SH-SY5Y (cell line): ENCODE results near the gene ART1.

Experiments
- GATA2 ChIP-seq: IDR thresholded peaks from 2 replicates; pipeline ENCODE4 v1.6.1; 2011; ENCODE audit warnings: mild to moderate bottlenecking, low read depth, low read length
- GATA3 ChIP-seq: IDR thresholded peaks from 2 replicates; pipeline ENCODE4 v1.6.1; 2011; ENCODE audit warnings: low read depth, mild to moderate bottlenecking, low read length, moderate library complexity

The ART1 gene, protein sequence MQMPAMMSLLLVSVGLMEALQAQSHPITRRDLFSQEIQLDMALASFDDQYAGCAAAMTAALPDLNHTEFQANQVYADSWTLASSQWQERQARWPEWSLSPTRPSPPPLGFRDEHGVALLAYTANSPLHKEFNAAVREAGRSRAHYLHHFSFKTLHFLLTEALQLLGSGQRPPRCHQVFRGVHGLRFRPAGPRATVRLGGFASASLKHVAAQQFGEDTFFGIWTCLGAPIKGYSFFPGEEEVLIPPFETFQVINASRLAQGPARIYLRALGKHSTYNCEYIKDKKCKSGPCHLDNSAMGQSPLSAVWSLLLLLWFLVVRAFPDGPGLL

GRCh38 chr11:3644817-3645235 is at the start of gene ART1:
ART1 (plus strand) TSS chr11:3645128; CDS start chr11:3659214, 14,086 bp downstream.
- TF ChIP-seq GATA3 = no peak
- no peak for TF ChIP-seq GATA2

DNA sequence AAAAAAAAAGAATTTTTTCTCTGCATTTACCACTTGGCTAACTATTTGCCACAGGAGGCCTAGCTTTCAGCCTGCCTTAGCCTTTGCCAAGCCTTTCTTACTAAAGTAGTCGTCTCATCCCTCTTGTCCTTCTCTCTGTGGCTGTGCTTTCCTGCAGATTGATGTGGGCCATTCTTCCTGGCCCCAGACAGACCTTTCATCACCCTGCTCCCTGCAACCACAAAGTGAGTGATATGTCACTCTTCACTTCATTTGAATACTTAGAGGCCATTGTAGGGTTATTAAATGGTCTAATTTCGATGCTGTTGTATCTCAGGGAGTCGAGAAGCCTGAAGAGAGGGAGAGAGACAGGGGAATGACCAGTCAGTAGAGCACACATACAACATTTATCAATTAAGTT is 40.8 kb upstream of the ART1 start:
- no peak for TF ChIP-seq GATA3
- no peak for TF ChIP-seq GATA2

GRCh38 chr11:3605283-3605662 is 39.7 kb upstream of the ART1 start:
- TF ChIP-seq GATA2 = no peak
- no peak for TF ChIP-seq GATA3

DNA sequence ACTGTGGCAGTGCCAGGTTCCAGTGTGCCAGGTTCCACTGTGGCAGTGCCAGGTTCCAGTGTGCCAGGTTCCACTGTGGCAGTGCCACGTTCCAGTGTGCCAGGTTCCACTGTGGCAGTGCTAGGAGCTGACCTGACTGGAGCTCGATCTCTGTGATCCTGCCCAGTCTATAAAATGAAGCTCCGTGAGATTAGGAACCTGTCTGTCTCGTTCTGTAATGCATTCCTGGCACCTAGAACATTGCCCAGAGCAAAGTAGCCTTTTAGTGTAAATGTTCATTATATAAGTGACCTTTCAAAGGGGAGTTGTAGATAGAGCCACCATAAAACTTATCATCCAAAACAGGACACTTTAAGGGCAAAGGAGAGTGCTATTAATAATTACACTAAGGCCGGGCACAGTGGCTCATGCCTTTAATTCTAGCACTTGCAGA is 39.1 kb upstream of the ART1 start:
- TF ChIP-seq GATA2 = no peak
- no peak for TF ChIP-seq GATA3

DNA sequence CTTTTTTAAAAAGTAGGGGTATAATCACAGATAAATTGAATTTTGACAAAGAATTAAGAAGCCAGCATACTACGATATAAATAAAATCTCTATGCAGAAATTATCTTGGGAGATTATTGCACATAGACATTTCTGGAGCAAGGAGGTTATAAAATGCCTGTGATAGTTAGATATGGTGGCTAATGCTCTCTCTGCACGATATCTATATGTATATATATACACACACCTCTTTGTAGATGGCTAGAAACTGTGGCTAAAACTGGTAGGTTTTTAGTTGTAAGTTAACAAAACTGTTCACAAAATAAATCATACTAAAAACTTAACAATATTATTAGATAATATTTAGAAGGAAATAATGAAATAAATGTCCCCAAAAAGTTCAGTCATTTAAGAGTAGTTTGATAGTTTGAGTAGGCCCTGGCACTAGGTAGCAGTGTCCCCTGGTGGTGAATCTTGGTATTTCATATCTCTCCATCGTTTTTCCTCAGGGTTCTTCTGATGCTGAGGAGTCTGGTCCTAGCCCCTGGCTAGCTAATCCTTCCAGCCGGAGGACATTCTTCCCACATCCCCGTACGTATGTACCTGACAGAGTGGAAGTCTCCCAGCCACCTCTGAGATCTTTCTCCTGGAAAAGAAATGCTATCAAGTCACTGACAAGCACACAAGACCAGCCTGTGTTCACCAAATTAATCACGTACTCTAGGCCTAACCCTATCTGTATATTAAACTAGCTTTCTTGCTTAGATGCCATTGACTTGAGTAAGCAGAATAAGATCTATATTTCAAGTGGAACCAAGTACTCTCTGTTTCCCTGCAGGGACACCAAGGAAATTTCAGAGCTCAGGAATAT is 35.3 kb upstream of the ART1 start:
- no peak for TF ChIP-seq GATA3
- TF ChIP-seq GATA2 = peak; percentile 36

- TF ChIP-seq GATA2 (no peak), GATA3 (no peak)
These were observed 34.1 kb upstream of the ART1 start for GRCh38 chr11:3610846-3611245.

- no peak for TF ChIP-seq GATA3
- no peak for TF ChIP-seq GATA2
These were observed 32.8 kb upstream of the ART1 start for GRCh38 chr11:3611976-3612678.

- TF ChIP-seq GATA2 = peak; percentile 54
- no peak; the same call in 1 of the 2 replicates for TF ChIP-seq GATA3
These were observed 30.8 kb upstream of the ART1 start for GRCh38 chr11:3613998-3614741.

- TF ChIP-seq GATA2 (no peak), GATA3 (no peak)
These were observed 30.2 kb upstream of the ART1 start for GRCh38 chr11:3614742-3615171.

DNA sequence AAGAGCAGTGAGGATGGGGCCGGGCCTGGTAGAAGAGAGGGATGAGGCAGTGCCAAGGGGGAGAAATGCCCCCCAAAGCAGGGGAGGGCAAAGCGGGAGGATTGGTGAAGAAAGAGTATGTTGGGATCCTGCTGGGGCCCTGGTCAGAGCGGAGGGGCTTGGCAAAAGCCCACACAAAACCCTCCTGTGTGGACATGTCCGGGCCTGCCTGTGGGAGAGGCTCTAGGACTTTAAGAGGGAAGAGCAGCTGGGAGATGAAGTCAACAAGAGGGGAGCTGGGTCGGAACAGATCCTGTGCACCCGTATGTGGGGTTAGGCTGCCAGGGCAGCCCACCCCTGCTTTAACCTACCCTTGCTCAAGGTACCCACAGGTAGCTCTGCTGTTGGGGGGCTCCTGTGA is 28.9 kb upstream of the ART1 start:
- no peak for TF ChIP-seq GATA3
- no peak for TF ChIP-seq GATA2

- TF ChIP-seq GATA3 (no peak), GATA2 (no peak)
These were observed 28.0 kb upstream of the ART1 start for GRCh38 chr11:3616721-3617460.

- TF ChIP-seq GATA2 (no peak), GATA3 (no peak)
These were observed 26.9 kb upstream of the ART1 start for GRCh38 chr11:3617990-3618389.

GRCh38 chr11:3622521-3622920 is 22.4 kb upstream of the ART1 start:
- no peak for TF ChIP-seq GATA3
- TF ChIP-seq GATA2 = no peak

DNA sequence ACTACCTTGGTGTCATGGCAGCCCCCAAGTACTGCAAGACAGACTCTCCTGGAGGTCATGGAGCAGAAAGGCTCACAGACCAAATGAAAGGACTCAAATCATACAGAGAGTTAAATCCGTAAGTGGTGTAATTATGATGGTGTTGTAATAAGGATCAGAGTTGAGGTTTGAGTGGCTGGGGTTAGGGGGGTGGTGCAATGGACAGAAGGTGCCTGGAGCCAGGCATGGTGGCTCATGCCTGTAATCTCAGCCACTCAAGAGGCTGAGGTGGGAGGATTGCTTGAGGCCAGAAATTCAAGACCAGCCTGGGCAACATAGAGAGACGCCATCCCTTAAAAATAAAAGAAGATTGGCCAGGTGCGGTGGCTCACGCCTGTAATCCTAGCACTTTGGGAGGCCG is 21.8 kb upstream of the ART1 start:
- TF ChIP-seq GATA3 (no peak), GATA2 (no peak)
